ENCODE data around the gene FURIN.

Gene FURIN

GRCh38 chr15:90868261-90868689, at the start of gene FURIN:
TSS of gene FURIN (plus strand) at chr15:90868588. CDS start at chr15:90875741, 7,153 bp downstream.
- no peaks in the 10 kb centered on the region for H3K36me3 ChIP-seq (replicated peaks; ENCODE audit: insufficient read depth, low read length)
- no peaks in the 10 kb centered on the region for H4K20me1 ChIP-seq (ENCODE audit: insufficient read depth, low read length)
- no peaks in the 10 kb centered on the region for H3K9me3 ChIP-seq (replicated peaks; ENCODE audit: insufficient read depth, low read length)
- no peaks in the 10 kb centered on the region; the same call in 1 of the 2 replicates for H3K4me1 ChIP-seq (ENCODE audit: low read length)
- H3F3A ChIP-seq (ENCODE audit: insufficient read depth, low read length) = peaks cover 12% of the 10 kb centered on the region; the same call in 1 of the 2 replicates
- no peak within 1 kb of the TSS for H2AFZ ChIP-seq (ENCODE audit: low read length)
- peaks cover 14% of the 10 kb centered on the region for H3K79me2 ChIP-seq (ENCODE audit: low read length)
- H3K4me2 ChIP-seq (ENCODE audit: low read depth, low read length) = no peak within 1 kb of the TSS
- TF ChIP-seq, protein P1, sequence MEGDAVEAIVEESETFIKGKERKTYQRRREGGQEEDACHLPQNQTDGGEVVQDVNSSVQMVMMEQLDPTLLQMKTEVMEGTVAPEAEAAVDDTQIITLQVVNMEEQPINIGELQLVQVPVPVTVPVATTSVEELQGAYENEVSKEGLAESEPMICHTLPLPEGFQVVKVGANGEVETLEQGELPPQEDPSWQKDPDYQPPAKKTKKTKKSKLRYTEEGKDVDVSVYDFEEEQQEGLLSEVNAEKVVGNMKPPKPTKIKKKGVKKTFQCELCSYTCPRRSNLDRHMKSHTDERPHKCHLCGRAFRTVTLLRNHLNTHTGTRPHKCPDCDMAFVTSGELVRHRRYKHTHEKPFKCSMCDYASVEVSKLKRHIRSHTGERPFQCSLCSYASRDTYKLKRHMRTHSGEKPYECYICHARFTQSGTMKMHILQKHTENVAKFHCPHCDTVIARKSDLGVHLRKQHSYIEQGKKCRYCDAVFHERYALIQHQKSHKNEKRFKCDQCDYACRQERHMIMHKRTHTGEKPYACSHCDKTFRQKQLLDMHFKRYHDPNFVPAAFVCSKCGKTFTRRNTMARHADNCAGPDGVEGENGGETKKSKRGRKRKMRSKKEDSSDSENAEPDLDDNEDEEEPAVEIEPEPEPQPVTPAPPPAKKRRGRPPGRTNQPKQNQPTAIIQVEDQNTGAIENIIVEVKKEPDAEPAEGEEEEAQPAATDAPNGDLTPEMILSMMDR (IDR thresholded peaks at IDR 0.05; ENCODE audit: low read length) = no peak
- TF ChIP-seq EZH2phosphoT487 (IDR thresholded peaks at IDR 0.05; ENCODE audit: low read length) (no peak), EZH2 (optimal IDR thresholded peaks at IDR 0.05; ENCODE audit: low read depth, low read length) (no peak)
- H3K4me3 ChIP-seq (ENCODE audit: low read length) = no peak within 1 kb of the TSS
- no peaks in the 10 kb centered on the region for H3K9me2 ChIP-seq (replicated peaks; ENCODE audit: insufficient read depth, low read length)
- H3K27me3 ChIP-seq (replicated peaks; ENCODE audit: insufficient read depth, low read length) = no peaks in the 10 kb centered on the region
- H3K27ac ChIP-seq (ENCODE audit: low read length) = no peak within 1 kb of the TSS
- no peak for DNase-seq
- no peak within 1 kb of the TSS for H3K9ac ChIP-seq (ENCODE audit: low read length)

DNA sequence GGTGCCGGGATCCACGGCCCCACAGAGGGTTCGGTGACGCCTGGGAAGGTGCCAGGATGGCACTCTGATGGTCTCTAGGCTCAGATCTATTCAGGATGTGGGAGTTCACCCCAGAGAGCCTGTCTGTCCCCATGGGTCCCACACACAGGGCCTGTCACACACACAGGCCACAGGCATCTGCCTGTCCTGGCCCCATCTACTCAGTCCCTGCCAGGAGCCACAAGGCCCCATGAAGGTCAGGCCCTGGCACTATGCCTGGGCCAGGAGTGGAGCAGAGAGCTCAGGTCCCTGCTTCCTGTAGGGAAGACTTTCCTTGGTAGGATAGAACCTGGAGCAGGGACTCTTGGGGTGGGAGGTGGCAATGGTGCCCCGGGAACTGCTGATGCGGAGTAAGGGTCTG, 49.0 kb upstream of the FURIN start:
- no peak overlapping the region for H3K4me3 ChIP-seq (ENCODE audit: low read length)
- H3K79me2 ChIP-seq (ENCODE audit: low read length) = no peaks in the 10 kb centered on the region
- H3F3A ChIP-seq (ENCODE audit: insufficient read depth, low read length) = no peaks in the 10 kb centered on the region
- no peak for DNase-seq
- H2AFZ ChIP-seq (ENCODE audit: low read length) = no peak overlapping the region
- no peaks in the 10 kb centered on the region for H3K4me1 ChIP-seq (ENCODE audit: low read length)
- no peak overlapping the region for H3K4me2 ChIP-seq (ENCODE audit: low read depth, low read length)
- no peaks in the 10 kb centered on the region for H4K20me1 ChIP-seq (ENCODE audit: insufficient read depth, low read length)
- no peaks in the 10 kb centered on the region; the same call in 1 of the 2 replicates for H3K36me3 ChIP-seq (replicated peaks; ENCODE audit: insufficient read depth, low read length)
- H3K27me3 ChIP-seq (replicated peaks; ENCODE audit: insufficient read depth, low read length) = no peaks in the 10 kb centered on the region
- H3K9ac ChIP-seq (ENCODE audit: low read length) = no peak overlapping the region
- TF ChIP-seq EZH2phosphoT487 (IDR thresholded peaks at IDR 0.05; ENCODE audit: low read length) = no peak
- TF ChIP-seq, protein P1 (IDR thresholded peaks at IDR 0.05; ENCODE audit: low read length) = no peak
- TF ChIP-seq EZH2 (optimal IDR thresholded peaks at IDR 0.05; ENCODE audit: low read depth, low read length) = no peak
- no peaks in the 10 kb centered on the region for H3K9me2 ChIP-seq (replicated peaks; ENCODE audit: insufficient read depth, low read length)
- no peak overlapping the region for H3K27ac ChIP-seq (ENCODE audit: low read length)
- no peaks in the 10 kb centered on the region for H3K9me3 ChIP-seq (replicated peaks; ENCODE audit: insufficient read depth, low read length)

DNA sequence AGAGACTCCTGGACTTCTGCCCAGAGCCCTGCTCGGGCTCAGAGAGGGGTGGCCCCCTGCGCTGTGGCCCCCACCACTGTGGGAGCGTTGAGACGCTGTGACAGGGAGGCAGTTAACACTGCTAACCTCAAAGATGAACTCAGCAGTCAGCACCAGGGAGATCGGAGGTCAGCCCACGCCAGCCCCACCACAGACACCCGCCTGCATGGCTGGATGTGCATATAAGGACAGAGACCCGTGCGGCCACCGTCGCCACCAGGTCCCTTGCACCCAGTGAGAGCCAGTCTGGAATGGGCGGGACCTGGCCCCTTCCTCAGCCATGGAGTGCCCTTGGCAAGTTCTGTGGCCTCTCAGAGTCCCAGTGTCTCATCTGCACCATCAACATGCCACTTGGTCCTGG, 48.5 kb upstream of the FURIN start:
- H3K4me3 ChIP-seq (ENCODE audit: low read length) = no peak overlapping the region
- H3F3A ChIP-seq (ENCODE audit: insufficient read depth, low read length) = no peaks in the 10 kb centered on the region
- no peaks in the 10 kb centered on the region for H4K20me1 ChIP-seq (ENCODE audit: insufficient read depth, low read length)
- no peaks in the 10 kb centered on the region for H3K9me3 ChIP-seq (replicated peaks; ENCODE audit: insufficient read depth, low read length)
- no peaks in the 10 kb centered on the region for H3K4me1 ChIP-seq (ENCODE audit: low read length)
- H3K79me2 ChIP-seq (ENCODE audit: low read length) = no peaks in the 10 kb centered on the region
- DNase-seq = no peak
- no peak overlapping the region for H3K4me2 ChIP-seq (ENCODE audit: low read depth, low read length)
- TF ChIP-seq, protein P1 (IDR thresholded peaks at IDR 0.05; ENCODE audit: low read length) = no peak
- TF ChIP-seq EZH2 (optimal IDR thresholded peaks at IDR 0.05; ENCODE audit: low read depth, low read length) (no peak), EZH2phosphoT487 (IDR thresholded peaks at IDR 0.05; ENCODE audit: low read length) (no peak)
- no peaks in the 10 kb centered on the region; the same call in 1 of the 2 replicates for H3K36me3 ChIP-seq (replicated peaks; ENCODE audit: insufficient read depth, low read length)
- no peak overlapping the region for H3K27ac ChIP-seq (ENCODE audit: low read length)
- H3K9me2 ChIP-seq (replicated peaks; ENCODE audit: insufficient read depth, low read length) = no peaks in the 10 kb centered on the region
- H3K9ac ChIP-seq (ENCODE audit: low read length) = no peak overlapping the region
- H2AFZ ChIP-seq (ENCODE audit: low read length) = no peak overlapping the region
- no peaks in the 10 kb centered on the region for H3K27me3 ChIP-seq (replicated peaks; ENCODE audit: insufficient read depth, low read length)

All from MM.1S (cell line).